ENCODE data around the gene ENSA. TPM values are rescaled to one million over a fixed set of nuclear protein-coding genes. Genes with fewer than 3 reads are reported as not detected.
A peak's percentile ranks its signal among the peaks of the same experiment; 100 is the strongest.
"Not testable (repeated sequence)": the region's sequence is repeated elsewhere in the genome, so short reads cannot be mapped to it uniquely, and the experiment has no call there.

ENSA gene
- polyA plus RNA-seq, 3 donors: 30.6 to 40.3 (median 38.5) TPM

DNA sequence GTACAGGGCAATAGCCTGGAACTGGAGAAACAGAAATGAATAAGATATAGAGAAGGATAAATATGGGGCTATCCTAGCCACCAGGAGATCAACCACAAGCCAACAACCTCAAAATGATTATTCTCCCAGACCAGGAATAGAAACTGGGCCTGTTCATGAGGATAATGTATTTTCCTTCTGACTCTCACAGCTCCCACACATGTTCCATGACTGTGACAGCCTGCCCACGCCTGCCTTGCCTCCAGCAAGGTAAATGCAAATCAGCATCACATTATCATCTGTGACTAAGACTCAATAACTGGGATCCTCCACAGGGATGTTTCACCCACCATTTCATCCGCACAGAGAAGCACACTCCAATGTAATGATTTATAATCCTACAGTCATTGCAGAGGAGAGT is 3.3 kb downstream of the ENSA start:
- Histone ChIP-seq H3K36me3 (replicated peaks in 1 of 2; ENCODE audit: control insufficient read depth in 1 of 2, insufficient read depth in 2 of 2, low read length in 2 of 2) (peaks cover 46 to 51% of the 10 kb centered on the region in 2 donors), H3K27ac (ENCODE audit: low read depth in 1 of 2, low read length in 2 of 2) (no peak overlapping the region), H3K27me3 (ENCODE audit: control insufficient read depth in 2 of 2, insufficient read depth in 2 of 2, low read length in 2 of 2) (no peaks in the 10 kb centered on the region), H3K9me3 (replicated peaks in 1 of 2; ENCODE audit: control insufficient read depth in 1 of 2, insufficient read depth in 1 of 2, low read length in 2 of 2) (no peaks in the 10 kb centered on the region), H3K4me1 (ENCODE audit: control insufficient read depth in 1 of 2, insufficient read depth in 2 of 2, low read length in 2 of 2) (peaks cover 26 to 38% of the 10 kb centered on the region in 2 donors), H2AFZ (ENCODE audit: insufficient read depth, low read depth, low read length, poor library complexity, severe bottlenecking) (no peak overlapping the region), H3K4me2 (replicated peaks; ENCODE audit: extremely low read depth, low read length, poor library complexity, severe bottlenecking) (no peak overlapping the region), H3K9ac (ENCODE audit: insufficient read depth, low read length, poor library complexity, severe bottlenecking) (no peak overlapping the region), H4K20me1 (ENCODE audit: insufficient read depth, low read length) (peaks cover 4% of the 10 kb centered on the region), H3K4me3 (replicated peaks in 1 of 3; ENCODE audit: low read depth in 2 of 3, low read length in 3 of 3) (no peak overlapping the region), H3K79me2 (ENCODE audit: insufficient read depth, low read length) (peaks cover 54% of the 10 kb centered on the region)
- H3K4me1 Mint-ChIP-seq: peaks cover 22% of the 10 kb centered on the region
- intact Hi-C loops (cut with micrococcal nuclease): loop anchor here in 1 of 2 donors (5.0 kb wide), 1 partner anchor 64 kb away; no protein-coding TSS in a partner anchor
- TF ChIP-seq, protein P1, sequence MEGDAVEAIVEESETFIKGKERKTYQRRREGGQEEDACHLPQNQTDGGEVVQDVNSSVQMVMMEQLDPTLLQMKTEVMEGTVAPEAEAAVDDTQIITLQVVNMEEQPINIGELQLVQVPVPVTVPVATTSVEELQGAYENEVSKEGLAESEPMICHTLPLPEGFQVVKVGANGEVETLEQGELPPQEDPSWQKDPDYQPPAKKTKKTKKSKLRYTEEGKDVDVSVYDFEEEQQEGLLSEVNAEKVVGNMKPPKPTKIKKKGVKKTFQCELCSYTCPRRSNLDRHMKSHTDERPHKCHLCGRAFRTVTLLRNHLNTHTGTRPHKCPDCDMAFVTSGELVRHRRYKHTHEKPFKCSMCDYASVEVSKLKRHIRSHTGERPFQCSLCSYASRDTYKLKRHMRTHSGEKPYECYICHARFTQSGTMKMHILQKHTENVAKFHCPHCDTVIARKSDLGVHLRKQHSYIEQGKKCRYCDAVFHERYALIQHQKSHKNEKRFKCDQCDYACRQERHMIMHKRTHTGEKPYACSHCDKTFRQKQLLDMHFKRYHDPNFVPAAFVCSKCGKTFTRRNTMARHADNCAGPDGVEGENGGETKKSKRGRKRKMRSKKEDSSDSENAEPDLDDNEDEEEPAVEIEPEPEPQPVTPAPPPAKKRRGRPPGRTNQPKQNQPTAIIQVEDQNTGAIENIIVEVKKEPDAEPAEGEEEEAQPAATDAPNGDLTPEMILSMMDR (IDR thresholded peaks at IDR 0.05): no peak
- H3K9me3 Mint-ChIP-seq: no peaks in the 10 kb centered on the region
- H3K27ac Mint-ChIP-seq: peak overlapping the region in 3 of 7 donors; percentile 59 to 70 (median 63)
- H3K4me3 Mint-ChIP-seq: no peak overlapping the region
- peaks cover 53 to 59% of the 10 kb centered on the region in 2 donors for H3K36me3 Mint-ChIP-seq
- 100% methylated on average over 1 of the region's 2 CpGs for WGBS (ENCODE audit: insufficient coverage)
- H3K27me3 Mint-ChIP-seq (ENCODE audit: low read depth in 3 of 3): no peaks in the 10 kb centered on the region
- DNase-seq: no peak

DNA sequence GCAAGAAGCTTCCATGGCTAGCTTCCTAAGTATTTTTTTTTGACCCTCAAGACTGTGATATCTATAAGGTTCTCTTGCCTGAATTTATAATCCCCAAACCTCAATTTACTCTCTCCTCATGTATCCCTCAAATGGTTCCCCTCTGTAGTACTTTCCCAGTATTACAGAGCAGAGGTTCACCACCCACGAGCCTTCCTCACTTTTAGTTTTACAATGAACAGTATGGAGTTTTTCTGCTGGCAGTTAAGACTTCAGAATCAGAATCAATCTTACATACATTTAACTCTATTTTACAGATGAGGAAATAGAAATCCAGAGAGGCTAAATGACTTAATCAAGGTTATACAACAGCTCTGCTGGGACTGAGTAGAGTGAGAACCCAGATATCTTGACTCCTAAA is 4.9 kb downstream of the ENSA start:
- not testable (repeated sequence) for H3K27ac ChIP-seq (ENCODE audit: low read depth in 1 of 2, low read length in 2 of 2)

DNA sequence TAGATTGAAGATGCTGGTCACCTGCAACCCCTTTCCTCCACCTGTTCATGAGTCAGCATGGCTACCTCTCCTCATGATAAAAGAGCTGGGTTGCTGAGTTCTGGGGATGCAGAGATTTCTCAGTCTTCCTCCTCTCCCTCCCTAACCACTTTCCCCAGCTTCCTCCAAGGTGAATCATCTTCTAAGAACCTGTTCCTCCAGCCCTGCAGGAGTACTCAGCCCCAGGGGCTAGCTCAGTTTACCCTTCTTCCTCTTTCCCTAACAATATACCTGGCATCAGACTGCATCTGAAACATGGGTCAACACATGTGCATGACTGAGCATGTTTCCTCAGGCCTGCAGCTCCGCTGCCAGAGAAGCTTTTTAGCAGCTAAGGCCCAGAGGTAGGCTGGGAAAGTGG is 5.3 kb downstream of the ENSA start:
- H3K4me1 ChIP-seq (ENCODE audit: control insufficient read depth in 1 of 2, insufficient read depth in 2 of 2, low read length in 2 of 2): peaks cover 34 to 51% of the 10 kb centered on the region in 2 donors
- H3K4me2 ChIP-seq (replicated peaks; ENCODE audit: extremely low read depth, low read length, poor library complexity, severe bottlenecking); H3K9me3 ChIP-seq (replicated peaks in 1 of 2; ENCODE audit: control insufficient read depth in 1 of 2, insufficient read depth in 1 of 2, low read length in 2 of 2); H3K9me3 Mint-ChIP-seq; H3K4me3 ChIP-seq (replicated peaks in 1 of 3; ENCODE audit: low read depth in 2 of 3, low read length in 3 of 3); H3K27ac ChIP-seq (ENCODE audit: low read depth in 1 of 2, low read length in 2 of 2); H3K4me3 Mint-ChIP-seq; H2AFZ ChIP-seq (ENCODE audit: insufficient read depth, low read depth, low read length, poor library complexity, severe bottlenecking); DNase-seq; H4K20me1 ChIP-seq (ENCODE audit: insufficient read depth, low read length); H3K9ac ChIP-seq (ENCODE audit: insufficient read depth, low read length, poor library complexity, severe bottlenecking); H3K27me3 ChIP-seq (ENCODE audit: control insufficient read depth in 2 of 2, insufficient read depth in 2 of 2, low read length in 2 of 2); H3K27me3 Mint-ChIP-seq (ENCODE audit: low read depth in 3 of 3): not testable (repeated sequence)
- H3K4me1 Mint-ChIP-seq: peaks cover 36% of the 10 kb centered on the region
- no CpG with 5 or more reads among the region's 1 CpG for WGBS (ENCODE audit: insufficient coverage)
- intact Hi-C loops (cut with micrococcal nuclease): loop anchor here (5.0 kb wide), 2 partner anchors 42 to 62 kb away; no protein-coding TSS in a partner anchor
- H3K36me3 ChIP-seq (replicated peaks in 1 of 2; ENCODE audit: control insufficient read depth in 1 of 2, insufficient read depth in 2 of 2, low read length in 2 of 2): peaks cover 46 to 63% of the 10 kb centered on the region in 2 donors
- peaks cover 69% of the 10 kb centered on the region for H3K79me2 ChIP-seq (ENCODE audit: insufficient read depth, low read length)
- H3K27ac Mint-ChIP-seq: peak overlapping the region in 3 of 7 donors; percentile 40 to 58 (median 42)
- peaks cover 68 to 71% of the 10 kb centered on the region in 2 donors for H3K36me3 Mint-ChIP-seq

More for the DNA sequence above, 4.9 kb downstream of the ENSA start:
- H3K79me2 ChIP-seq (ENCODE audit: insufficient read depth, low read length): peaks cover 67% of the 10 kb centered on the region
- H4K20me1 ChIP-seq (ENCODE audit: insufficient read depth, low read length); H3K4me3 Mint-ChIP-seq; DNase-seq; H3K9ac ChIP-seq (ENCODE audit: insufficient read depth, low read length, poor library complexity, severe bottlenecking); H3K4me2 ChIP-seq (replicated peaks; ENCODE audit: extremely low read depth, low read length, poor library complexity, severe bottlenecking); H3K4me3 ChIP-seq (replicated peaks in 1 of 3; ENCODE audit: low read depth in 2 of 3, low read length in 3 of 3); H3K9me3 Mint-ChIP-seq; H2AFZ ChIP-seq (ENCODE audit: insufficient read depth, low read depth, low read length, poor library complexity, severe bottlenecking); H3K27me3 ChIP-seq (ENCODE audit: control insufficient read depth in 2 of 2, insufficient read depth in 2 of 2, low read length in 2 of 2); H3K9me3 ChIP-seq (replicated peaks in 1 of 2; ENCODE audit: control insufficient read depth in 1 of 2, insufficient read depth in 1 of 2, low read length in 2 of 2); H3K27me3 Mint-ChIP-seq (ENCODE audit: low read depth in 3 of 3): not testable (repeated sequence)
- Mint-ChIP-seq H3K4me1 (peaks cover 32% of the 10 kb centered on the region), H3K36me3 (peaks cover 65 to 69% of the 10 kb centered on the region in 2 donors), H3K27ac (peak overlapping the region in 3 of 7 donors; percentile 2 to 45 (median 34))
- peaks cover 34 to 47% of the 10 kb centered on the region in 2 donors for H3K4me1 ChIP-seq (ENCODE audit: control insufficient read depth in 1 of 2, insufficient read depth in 2 of 2, low read length in 2 of 2)
- WGBS (ENCODE audit: insufficient coverage): no CpG with 5 or more reads among the region's 1 CpG
- intact Hi-C loops (cut with micrococcal nuclease): loop anchor here (5.0 kb wide), 2 partner anchors 42 to 62 kb away; no protein-coding TSS in a partner anchor
- H3K36me3 ChIP-seq (replicated peaks in 1 of 2; ENCODE audit: control insufficient read depth in 1 of 2, insufficient read depth in 2 of 2, low read length in 2 of 2): peaks cover 46 to 59% of the 10 kb centered on the region in 2 donors
